ENCODE results near the gene AARS2. TPM values are rescaled to one million over a fixed set of nuclear protein-coding genes. Genes with fewer than 3 reads are reported as not detected.

The AARS2 gene
- total RNA-seq, 1 experiment from 2014 or later: 28.9 TPM

DNA sequence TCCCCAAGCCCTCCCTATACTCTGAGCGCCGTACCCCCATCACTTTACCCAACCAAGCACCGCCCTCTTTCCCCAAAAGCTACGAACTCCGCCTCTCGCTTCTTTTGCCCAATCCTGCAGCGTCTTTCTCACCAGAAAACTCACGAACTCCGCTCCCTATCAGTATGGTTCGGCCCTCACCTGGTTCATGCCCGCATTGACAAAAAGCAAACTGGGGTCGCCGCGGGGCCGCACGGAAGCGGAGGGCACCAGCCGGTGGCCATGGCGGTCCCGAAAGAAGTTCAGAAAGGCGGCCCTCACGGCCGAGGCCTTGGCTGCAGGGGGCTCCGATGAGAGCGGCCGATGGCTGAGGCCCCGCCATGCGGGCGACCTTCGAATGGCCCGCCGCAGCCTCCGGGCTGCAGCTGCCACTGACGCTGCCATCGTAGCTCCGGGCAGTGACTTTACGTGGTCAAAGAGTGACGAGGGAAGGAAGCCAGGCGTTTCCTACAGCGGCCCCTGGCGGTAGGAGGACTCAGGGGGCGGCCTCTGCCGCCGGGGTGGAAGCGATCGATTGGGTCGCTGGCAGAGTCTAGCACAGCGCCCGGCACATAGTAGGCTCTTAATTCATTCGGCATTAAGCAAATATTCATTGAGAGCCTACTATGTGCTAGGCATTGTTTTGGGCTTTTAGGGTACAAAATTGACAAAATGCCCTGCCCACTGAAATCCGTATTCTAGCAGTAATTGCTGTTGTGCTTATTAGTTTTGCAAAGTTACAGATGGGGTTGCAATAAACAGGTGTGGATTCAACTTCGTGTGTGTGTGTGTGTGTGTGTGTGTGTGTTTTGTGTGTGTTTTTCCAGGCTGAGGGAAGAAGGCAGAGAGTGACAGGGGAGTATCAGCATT is at the start of gene AARS2 (continued):
- TF ChIP-seq, protein P1, sequence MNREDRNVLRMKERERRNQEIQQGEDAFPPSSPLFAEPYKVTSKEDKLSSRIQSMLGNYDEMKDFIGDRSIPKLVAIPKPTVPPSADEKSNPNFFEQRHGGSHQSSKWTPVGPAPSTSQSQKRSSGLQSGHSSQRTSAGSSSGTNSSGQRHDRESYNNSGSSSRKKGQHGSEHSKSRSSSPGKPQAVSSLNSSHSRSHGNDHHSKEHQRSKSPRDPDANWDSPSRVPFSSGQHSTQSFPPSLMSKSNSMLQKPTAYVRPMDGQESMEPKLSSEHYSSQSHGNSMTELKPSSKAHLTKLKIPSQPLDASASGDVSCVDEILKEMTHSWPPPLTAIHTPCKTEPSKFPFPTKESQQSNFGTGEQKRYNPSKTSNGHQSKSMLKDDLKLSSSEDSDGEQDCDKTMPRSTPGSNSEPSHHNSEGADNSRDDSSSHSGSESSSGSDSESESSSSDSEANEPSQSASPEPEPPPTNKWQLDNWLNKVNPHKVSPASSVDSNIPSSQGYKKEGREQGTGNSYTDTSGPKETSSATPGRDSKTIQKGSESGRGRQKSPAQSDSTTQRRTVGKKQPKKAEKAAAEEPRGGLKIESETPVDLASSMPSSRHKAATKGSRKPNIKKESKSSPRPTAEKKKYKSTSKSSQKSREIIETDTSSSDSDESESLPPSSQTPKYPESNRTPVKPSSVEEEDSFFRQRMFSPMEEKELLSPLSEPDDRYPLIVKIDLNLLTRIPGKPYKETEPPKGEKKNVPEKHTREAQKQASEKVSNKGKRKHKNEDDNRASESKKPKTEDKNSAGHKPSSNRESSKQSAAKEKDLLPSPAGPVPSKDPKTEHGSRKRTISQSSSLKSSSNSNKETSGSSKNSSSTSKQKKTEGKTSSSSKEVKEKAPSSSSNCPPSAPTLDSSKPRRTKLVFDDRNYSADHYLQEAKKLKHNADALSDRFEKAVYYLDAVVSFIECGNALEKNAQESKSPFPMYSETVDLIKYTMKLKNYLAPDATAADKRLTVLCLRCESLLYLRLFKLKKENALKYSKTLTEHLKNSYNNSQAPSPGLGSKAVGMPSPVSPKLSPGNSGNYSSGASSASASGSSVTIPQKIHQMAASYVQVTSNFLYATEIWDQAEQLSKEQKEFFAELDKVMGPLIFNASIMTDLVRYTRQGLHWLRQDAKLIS (CRISPR knock-in tag; IDR thresholded peaks at IDR 0.05; ENCODE audit: borderline replicate concordance): no peak
- TF ChIP-seq, protein P2, sequence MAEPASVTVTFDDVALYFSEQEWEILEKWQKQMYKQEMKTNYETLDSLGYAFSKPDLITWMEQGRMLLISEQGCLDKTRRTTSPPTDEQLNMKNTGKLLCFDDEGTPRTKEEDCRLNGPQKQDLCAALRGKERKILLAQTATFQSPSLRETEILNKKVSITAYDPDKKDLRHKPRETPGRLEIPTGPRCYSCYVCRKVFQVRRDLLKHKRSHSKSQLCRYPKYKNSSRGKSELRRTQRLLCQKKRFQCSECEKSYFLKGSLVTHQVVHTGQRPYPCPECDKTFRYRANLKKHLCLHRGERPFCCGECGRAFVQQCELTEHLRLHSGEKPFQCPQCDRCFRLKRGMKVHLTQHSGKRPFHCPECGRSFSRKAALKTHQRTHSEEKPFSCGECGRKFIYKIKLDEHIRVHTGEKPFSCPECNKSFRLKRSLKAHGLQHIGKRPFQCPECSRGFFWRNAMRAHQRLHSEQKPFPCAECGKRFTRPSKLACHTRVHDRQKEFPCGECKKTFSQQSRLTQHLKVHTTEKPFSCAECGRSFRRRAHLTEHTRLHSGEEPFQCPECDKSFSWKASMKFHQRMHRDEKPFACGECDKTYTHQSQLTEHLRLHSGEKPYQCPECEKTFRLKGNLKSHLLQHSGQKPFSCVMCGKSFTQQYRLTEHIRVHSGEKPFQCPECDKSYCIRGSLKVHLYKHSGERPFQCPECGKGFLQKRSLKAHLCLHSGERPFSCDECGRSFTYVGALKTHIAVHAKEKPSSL (CRISPR knock-in tag; conservative IDR thresholded peaks at IDR 0.05): no peak
- TF ChIP-seq SMAD4 (CRISPR knock-in tag; IDR thresholded peaks at IDR 0.05): no peak
- TF ChIP-seq TEAD1 (CRISPR knock-in tag; IDR thresholded peaks at IDR 0.05): peak; percentile 69
- TF ChIP-seq, protein P3, sequence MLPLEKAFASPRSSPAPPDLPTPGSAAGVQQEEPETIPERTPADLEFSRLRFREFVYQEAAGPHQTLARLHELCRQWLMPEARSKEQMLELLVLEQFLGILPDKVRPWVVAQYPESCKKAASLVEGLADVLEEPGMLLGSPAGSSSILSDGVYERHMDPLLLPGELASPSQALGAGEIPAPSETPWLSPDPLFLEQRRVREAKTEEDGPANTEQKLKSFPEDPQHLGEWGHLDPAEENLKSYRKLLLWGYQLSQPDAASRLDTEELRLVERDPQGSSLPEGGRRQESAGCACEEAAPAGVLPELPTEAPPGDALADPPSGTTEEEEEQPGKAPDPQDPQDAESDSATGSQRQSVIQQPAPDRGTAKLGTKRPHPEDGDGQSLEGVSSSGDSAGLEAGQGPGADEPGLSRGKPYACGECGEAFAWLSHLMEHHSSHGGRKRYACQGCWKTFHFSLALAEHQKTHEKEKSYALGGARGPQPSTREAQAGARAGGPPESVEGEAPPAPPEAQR (CRISPR knock-in tag; IDR thresholded peaks at IDR 0.05): no peak
- TF ChIP-seq, protein P4, sequence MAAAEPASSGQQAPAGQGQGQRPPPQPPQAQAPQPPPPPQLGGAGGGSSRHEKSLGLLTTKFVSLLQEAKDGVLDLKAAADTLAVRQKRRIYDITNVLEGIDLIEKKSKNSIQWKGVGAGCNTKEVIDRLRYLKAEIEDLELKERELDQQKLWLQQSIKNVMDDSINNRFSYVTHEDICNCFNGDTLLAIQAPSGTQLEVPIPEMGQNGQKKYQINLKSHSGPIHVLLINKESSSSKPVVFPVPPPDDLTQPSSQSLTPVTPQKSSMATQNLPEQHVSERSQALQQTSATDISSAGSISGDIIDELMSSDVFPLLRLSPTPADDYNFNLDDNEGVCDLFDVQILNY (CRISPR knock-in tag; IDR thresholded peaks at IDR 0.05): peak; percentile 79
- TF ChIP-seq, protein P5, sequence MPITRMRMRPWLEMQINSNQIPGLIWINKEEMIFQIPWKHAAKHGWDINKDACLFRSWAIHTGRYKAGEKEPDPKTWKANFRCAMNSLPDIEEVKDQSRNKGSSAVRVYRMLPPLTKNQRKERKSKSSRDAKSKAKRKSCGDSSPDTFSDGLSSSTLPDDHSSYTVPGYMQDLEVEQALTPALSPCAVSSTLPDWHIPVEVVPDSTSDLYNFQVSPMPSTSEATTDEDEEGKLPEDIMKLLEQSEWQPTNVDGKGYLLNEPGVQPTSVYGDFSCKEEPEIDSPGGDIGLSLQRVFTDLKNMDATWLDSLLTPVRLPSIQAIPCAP (CRISPR knock-in tag; IDR thresholded peaks at IDR 0.05): peak; percentile 69; the same call in 1 of the 2 replicates
- TF ChIP-seq, protein P6, sequence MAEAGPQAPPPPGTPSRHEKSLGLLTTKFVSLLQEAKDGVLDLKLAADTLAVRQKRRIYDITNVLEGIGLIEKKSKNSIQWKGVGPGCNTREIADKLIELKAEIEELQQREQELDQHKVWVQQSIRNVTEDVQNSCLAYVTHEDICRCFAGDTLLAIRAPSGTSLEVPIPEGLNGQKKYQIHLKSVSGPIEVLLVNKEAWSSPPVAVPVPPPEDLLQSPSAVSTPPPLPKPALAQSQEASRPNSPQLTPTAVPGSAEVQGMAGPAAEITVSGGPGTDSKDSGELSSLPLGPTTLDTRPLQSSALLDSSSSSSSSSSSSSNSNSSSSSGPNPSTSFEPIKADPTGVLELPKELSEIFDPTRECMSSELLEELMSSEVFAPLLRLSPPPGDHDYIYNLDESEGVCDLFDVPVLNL (CRISPR knock-in tag; IDR thresholded peaks at IDR 0.05; ENCODE audit: borderline replicate concordance, low read depth): peak; percentile 81; the same call in 1 of the 2 replicates
- peak; percentile 53; the same call in 1 of the 2 replicates for TF ChIP-seq ZNF317 (CRISPR knock-in tag; IDR thresholded peaks at IDR 0.05; ENCODE audit: borderline replicate concordance, low read depth)
- TF ChIP-seq RORB (CRISPR knock-in tag; IDR thresholded peaks at IDR 0.05): no peak
- TF ChIP-seq ZNF396 (CRISPR knock-in tag; IDR thresholded peaks at IDR 0.05; ENCODE audit: borderline replicate concordance): no peak
- TF ChIP-seq NFE2L1 (CRISPR knock-in tag; IDR thresholded peaks at IDR 0.05): peak; percentile 74; the same call in 1 of the 2 replicates
- peak; percentile 94 for TF ChIP-seq SP1 (CRISPR knock-in tag; conservative IDR thresholded peaks at IDR 0.05)

DNA sequence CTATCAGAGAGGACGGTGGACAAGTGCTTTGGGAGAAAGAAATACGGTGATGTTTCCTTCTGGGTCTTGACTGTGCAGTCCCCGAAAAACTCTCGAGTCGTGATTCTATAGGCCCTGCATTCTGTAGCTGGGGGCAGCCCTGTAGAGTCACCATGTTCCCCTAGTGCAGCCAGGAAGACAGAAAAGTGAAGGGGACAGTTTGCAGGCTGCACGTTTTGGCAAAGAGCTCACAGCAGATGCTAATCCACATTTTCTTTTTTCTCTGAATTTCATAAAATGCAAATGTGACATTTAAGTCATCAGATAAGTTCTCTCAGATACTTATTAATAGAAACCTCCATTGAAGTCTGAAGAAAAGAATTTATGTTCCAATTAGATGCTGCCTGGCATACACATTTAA is 48.8 kb upstream of the AARS2 start:
- H3K36me3 Mint-ChIP-seq: no peaks in the 10 kb centered on the region
- no peak for ATAC-seq
- no peak overlapping the region for H3K4me3 Mint-ChIP-seq
- H3K4me1 Mint-ChIP-seq: peaks cover 4% of the 10 kb centered on the region; the same call in 1 of the 2 replicates
- no peaks in the 10 kb centered on the region; the same call in 1 of the 2 replicates for H3K9me3 Mint-ChIP-seq
- ChIA-PET CTCF (no interaction called here), POLR2A (no interaction called here)
- peaks cover 11% of the 10 kb centered on the region; the same call in 1 of the 2 replicates for H3K27me3 Mint-ChIP-seq (ENCODE audit: low read depth)
- no peak overlapping the region for H3K27ac Mint-ChIP-seq
- no peak for DNase-seq (ENCODE audit: low spot score)
- TF ChIP-seq TP53 (CRISPR knock-in tag; IDR thresholded peaks at IDR 0.05): no peak
- TF ChIP-seq, protein P7, sequence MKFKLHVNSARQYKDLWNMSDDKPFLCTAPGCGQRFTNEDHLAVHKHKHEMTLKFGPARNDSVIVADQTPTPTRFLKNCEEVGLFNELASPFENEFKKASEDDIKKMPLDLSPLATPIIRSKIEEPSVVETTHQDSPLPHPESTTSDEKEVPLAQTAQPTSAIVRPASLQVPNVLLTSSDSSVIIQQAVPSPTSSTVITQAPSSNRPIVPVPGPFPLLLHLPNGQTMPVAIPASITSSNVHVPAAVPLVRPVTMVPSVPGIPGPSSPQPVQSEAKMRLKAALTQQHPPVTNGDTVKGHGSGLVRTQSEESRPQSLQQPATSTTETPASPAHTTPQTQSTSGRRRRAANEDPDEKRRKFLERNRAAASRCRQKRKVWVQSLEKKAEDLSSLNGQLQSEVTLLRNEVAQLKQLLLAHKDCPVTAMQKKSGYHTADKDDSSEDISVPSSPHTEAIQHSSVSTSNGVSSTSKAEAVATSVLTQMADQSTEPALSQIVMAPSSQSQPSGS (CRISPR knock-in tag; IDR thresholded peaks at IDR 0.05; ENCODE audit: borderline replicate concordance, low read depth): no peak
- TF ChIP-seq ZNF138 (CRISPR knock-in tag; conservative IDR thresholded peaks at IDR 0.05): no peak
- no peak for TF ChIP-seq RORB (CRISPR knock-in tag; IDR thresholded peaks at IDR 0.05)
- no peak for TF ChIP-seq JUN (CRISPR knock-in tag; IDR thresholded peaks at IDR 0.05)
- TF ChIP-seq FOXP1 (CRISPR knock-in tag; IDR thresholded peaks at IDR 0.05; ENCODE audit: borderline replicate concordance): no peak
- TF ChIP-seq, protein P8, sequence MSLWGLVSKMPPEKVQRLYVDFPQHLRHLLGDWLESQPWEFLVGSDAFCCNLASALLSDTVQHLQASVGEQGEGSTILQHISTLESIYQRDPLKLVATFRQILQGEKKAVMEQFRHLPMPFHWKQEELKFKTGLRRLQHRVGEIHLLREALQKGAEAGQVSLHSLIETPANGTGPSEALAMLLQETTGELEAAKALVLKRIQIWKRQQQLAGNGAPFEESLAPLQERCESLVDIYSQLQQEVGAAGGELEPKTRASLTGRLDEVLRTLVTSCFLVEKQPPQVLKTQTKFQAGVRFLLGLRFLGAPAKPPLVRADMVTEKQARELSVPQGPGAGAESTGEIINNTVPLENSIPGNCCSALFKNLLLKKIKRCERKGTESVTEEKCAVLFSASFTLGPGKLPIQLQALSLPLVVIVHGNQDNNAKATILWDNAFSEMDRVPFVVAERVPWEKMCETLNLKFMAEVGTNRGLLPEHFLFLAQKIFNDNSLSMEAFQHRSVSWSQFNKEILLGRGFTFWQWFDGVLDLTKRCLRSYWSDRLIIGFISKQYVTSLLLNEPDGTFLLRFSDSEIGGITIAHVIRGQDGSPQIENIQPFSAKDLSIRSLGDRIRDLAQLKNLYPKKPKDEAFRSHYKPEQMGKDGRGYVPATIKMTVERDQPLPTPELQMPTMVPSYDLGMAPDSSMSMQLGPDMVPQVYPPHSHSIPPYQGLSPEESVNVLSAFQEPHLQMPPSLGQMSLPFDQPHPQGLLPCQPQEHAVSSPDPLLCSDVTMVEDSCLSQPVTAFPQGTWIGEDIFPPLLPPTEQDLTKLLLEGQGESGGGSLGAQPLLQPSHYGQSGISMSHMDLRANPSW (CRISPR knock-in tag; conservative IDR thresholded peaks at IDR 0.05; ENCODE audit: low read depth): no peak
